Measurements from ENCODE around the gene APOL2.
A peak's percentile ranks its signal among the peaks of the same experiment; 100 is the strongest.
"Not testable (repeated sequence)": the region's sequence is repeated elsewhere in the genome, so short reads cannot be mapped to it uniquely, and the experiment has no call there.

APOL2 gene

GRCh38 chr22:36196254-36197064 lies 42.9 kb downstream of the APOL2 start:
- no peak for DNase-seq

GRCh38 chr22:36194971-36195370 lies 44.4 kb downstream of the APOL2 start:
- DNase-seq, result peak; percentile 40

- DNase-seq, result no peak
Measured at GRCh38 chr22:36194385-36194784, 44.9 kb downstream of the APOL2 start.

- DNase-seq, result no peak
Measured at GRCh38 chr22:36193577-36193976, 45.8 kb downstream of the APOL2 start.

GRCh38 chr22:36193171-36193570 lies 46.2 kb downstream of the APOL2 start:
- DNase-seq, result no peak

GRCh38 chr22:36192542-36192941 lies 46.8 kb downstream of the APOL2 start:
- no peak for DNase-seq

GRCh38 chr22:36191106-36191836 lies 48.1 kb downstream of the APOL2 start:
- no peak for DNase-seq

GRCh38 chr22:36187862-36188261 lies 51.5 kb downstream of the APOL2 start:
- DNase-seq, result not testable (repeated sequence)

GRCh38 chr22:36185828-36186624 lies 53.3 kb downstream of the APOL2 start:
- DNase-seq, result no peak

GRCh38 chr22:36184433-36185025 lies 54.8 kb downstream of the APOL2 start:
- no peak for DNase-seq

- no peak for DNase-seq
Measured at GRCh38 chr22:36183446-36183845, 55.9 kb downstream of the APOL2 start.

GRCh38 chr22:36182857-36183256 lies 56.5 kb downstream of the APOL2 start:
- DNase-seq, result no peak

- no peak for DNase-seq
Measured at GRCh38 chr22:36182056-36182455, 57.3 kb downstream of the APOL2 start.

- no peak for DNase-seq
Measured at GRCh38 chr22:36180928-36181327, 58.4 kb downstream of the APOL2 start.

- peak; percentile 82 for DNase-seq
Measured at GRCh38 chr22:36180038-36180880, 59.1 kb downstream of the APOL2 start.

- DNase-seq, result no peak
Measured at GRCh38 chr22:36177160-36177559, 62.2 kb downstream of the APOL2 start.
